GM18909 (cell line): Measurements from ENCODE around the gene IFT80.
A peak's percentile ranks its signal among the peaks of the same experiment; 100 is the strongest.
"Not testable (repeated sequence)": the region's sequence is repeated elsewhere in the genome, so short reads cannot be mapped to it uniquely, and the experiment has no call there.

Experiments used
- ATAC-seq: cut with Tn5 transposase; IDR thresholded peaks from one replicate; pipeline ENCODE4 v1.9.1; 2021; ENCODE audit warnings: mild to moderate bottlenecking; ENCODE audit not compliant: unreplicated experiment, poor library complexity

IFT80 gene

GRCh38 chr3:160291290-160291908 is 107.6 kb downstream of the IFT80 start:
- no peak for ATAC-seq

GRCh38 chr3:160287666-160288065 is 111.4 kb downstream of the IFT80 start:
- ATAC-seq, result no peak

GRCh38 chr3:160286231-160286630 is 112.8 kb downstream of the IFT80 start:
- peak; percentile 55 for ATAC-seq

GRCh38 chr3:160280836-160281235 is 118.2 kb downstream of the IFT80 start:
- ATAC-seq, result no peak

GRCh38 chr3:160279657-160280056 is 119.4 kb downstream of the IFT80 start:
- ATAC-seq, result no peak

- no peak for ATAC-seq
These were observed 120.8 kb downstream of the IFT80 start for GRCh38 chr3:160278210-160278609.

GRCh38 chr3:160265088-160265487 is 133.9 kb downstream of the IFT80 start:
- no peak for ATAC-seq

- ATAC-seq, result no peak
These were observed 138.3 kb downstream of the IFT80 start for GRCh38 chr3:160260587-160261270.

GRCh38 chr3:160259589-160259988 is 139.4 kb downstream of the IFT80 start:
- no peak for ATAC-seq

- ATAC-seq, result no peak
These were observed 141.4 kb downstream of the IFT80 start for GRCh38 chr3:160257606-160258005.

- no peak for ATAC-seq
These were observed 145.7 kb downstream of the IFT80 start for GRCh38 chr3:160253298-160253697.

GRCh38 chr3:160247766-160248165 is 151.3 kb downstream of the IFT80 start:
- no peak for ATAC-seq

GRCh38 chr3:160245261-160245800 is 153.7 kb downstream of the IFT80 start:
- ATAC-seq, result no peak

- ATAC-seq, result not testable (repeated sequence)
These were observed 158.3 kb downstream of the IFT80 start for GRCh38 chr3:160240719-160241118.

GRCh38 chr3:160232014-160232413 is 167.0 kb downstream of the IFT80 start:
- ATAC-seq, result no peak

GRCh38 chr3:160227419-160227818 is 171.6 kb downstream of the IFT80 start:
- ATAC-seq, result no peak

- peak; percentile 22 for ATAC-seq
These were observed 172.8 kb downstream of the IFT80 start for GRCh38 chr3:160226026-160226907.

GRCh38 chr3:160225176-160226025 is 173.6 kb downstream of the IFT80 start, which contains the start of gene C3orf80:
C3orf80 (plus strand) TSS chr3:160225422; CDS start chr3:160225636, 214 bp downstream.
- peak; percentile 84 for ATAC-seq

GRCh38 chr3:160224811-160225175 is 174.2 kb downstream of the IFT80 start:
- ATAC-seq, result no peak

GRCh38 chr3:160224256-160224655 is 174.8 kb downstream of the IFT80 start:
- no peak for ATAC-seq
